ENCODE measurements around the gene TMEM131L.

TMEM131L gene

DNA sequence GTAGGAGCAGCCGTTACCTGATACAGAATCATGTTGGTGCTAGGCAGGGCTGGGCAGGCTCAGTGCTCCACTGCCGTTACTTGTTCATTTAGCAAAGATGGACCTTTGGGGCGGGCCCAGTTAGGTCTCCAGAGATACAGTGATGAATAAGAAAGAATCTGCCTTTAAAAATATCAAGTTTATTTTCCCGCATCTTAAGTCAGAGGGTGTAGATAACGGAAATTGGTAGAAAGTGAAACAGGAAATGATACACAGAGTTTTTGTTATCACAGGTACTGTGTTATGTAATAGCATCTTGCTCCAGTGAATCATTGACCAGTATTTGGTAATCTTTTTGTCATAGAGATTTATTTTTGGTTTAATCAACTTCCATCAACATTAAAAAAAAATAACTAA is 5.5 kb downstream of the TMEM131L start:
- TF ChIP-seq ZFX (IDR thresholded peaks at IDR 0.05; ENCODE audit: borderline replicate concordance) = no peak
- TF ChIP-seq, protein P1, sequence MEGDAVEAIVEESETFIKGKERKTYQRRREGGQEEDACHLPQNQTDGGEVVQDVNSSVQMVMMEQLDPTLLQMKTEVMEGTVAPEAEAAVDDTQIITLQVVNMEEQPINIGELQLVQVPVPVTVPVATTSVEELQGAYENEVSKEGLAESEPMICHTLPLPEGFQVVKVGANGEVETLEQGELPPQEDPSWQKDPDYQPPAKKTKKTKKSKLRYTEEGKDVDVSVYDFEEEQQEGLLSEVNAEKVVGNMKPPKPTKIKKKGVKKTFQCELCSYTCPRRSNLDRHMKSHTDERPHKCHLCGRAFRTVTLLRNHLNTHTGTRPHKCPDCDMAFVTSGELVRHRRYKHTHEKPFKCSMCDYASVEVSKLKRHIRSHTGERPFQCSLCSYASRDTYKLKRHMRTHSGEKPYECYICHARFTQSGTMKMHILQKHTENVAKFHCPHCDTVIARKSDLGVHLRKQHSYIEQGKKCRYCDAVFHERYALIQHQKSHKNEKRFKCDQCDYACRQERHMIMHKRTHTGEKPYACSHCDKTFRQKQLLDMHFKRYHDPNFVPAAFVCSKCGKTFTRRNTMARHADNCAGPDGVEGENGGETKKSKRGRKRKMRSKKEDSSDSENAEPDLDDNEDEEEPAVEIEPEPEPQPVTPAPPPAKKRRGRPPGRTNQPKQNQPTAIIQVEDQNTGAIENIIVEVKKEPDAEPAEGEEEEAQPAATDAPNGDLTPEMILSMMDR (IDR thresholded peaks at IDR 0.05) = no peak
- no peak overlapping the region for H3K27ac ChIP-seq

DNA sequence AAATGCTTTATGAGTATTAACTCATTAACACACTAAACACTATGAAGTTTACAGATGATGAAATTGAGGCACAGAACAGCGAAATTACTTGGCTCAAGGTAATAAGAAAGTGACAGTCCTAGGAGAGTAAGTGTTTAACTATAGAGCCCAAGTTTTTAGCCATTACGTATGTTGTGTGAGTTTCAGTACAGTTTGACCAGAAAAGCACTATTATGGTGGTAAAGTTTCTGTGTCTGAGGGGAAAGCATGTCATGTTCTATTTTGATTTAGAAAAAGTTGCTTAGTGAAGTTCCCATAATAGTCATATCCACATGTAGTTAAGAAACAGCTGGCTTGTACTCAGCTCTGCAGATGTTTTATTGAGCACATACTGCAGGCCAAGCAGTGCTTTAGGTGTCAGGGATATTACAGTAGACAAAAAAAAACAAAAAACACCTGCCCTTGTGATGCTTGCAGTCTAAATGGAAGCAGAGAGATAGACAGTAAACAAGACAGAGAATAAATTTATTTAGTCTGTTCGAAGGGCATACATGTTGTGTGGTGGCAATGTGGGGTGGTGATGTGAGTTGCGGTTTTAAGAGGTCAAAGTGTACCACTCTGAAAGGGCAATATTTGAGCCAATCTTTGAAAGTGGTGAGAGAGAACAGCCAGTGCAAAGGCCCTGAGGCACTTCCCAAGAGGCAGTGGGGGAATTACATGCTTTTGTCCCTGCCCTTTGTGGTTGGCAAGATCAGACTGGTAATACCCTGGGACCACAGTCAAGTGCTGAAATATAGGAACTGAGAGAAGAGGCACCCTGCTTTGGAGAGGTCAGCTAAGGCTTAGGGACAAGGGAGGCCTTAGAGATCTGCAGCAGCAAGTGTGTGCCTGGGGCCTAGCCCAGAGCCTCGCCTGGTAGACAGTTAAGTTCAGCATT is 6.2 kb downstream of the TMEM131L start:
- TF ChIP-seq ZFX (IDR thresholded peaks at IDR 0.05; ENCODE audit: borderline replicate concordance) = no peak
- TF ChIP-seq, protein P1 (IDR thresholded peaks at IDR 0.05) = no peak

DNA sequence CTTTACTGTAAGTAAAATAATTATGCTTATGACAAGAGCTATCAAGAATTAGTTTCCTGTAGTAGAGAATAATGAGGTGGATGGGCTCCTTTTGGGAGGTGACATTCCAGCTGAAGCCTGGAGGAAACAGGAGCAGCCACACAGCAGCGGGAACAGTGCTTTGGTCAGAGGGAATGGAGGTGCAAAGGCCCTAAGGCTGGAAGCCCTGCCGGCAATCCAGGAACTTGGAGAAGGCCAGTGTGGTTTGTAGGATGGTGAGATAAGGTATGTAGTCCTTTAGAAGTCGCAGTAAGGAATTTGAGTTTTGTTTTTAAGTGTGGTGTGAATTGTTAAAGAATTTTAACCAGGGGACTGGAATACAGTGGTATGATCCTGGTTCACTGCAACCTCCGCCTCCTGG is 8.1 kb downstream of the TMEM131L start:
- TF ChIP-seq ZFX (IDR thresholded peaks at IDR 0.05; ENCODE audit: borderline replicate concordance) = no peak

More for the DNA sequence above, 6.2 kb downstream of the TMEM131L start:
- no peak overlapping the region for H3K27ac ChIP-seq

DNA sequence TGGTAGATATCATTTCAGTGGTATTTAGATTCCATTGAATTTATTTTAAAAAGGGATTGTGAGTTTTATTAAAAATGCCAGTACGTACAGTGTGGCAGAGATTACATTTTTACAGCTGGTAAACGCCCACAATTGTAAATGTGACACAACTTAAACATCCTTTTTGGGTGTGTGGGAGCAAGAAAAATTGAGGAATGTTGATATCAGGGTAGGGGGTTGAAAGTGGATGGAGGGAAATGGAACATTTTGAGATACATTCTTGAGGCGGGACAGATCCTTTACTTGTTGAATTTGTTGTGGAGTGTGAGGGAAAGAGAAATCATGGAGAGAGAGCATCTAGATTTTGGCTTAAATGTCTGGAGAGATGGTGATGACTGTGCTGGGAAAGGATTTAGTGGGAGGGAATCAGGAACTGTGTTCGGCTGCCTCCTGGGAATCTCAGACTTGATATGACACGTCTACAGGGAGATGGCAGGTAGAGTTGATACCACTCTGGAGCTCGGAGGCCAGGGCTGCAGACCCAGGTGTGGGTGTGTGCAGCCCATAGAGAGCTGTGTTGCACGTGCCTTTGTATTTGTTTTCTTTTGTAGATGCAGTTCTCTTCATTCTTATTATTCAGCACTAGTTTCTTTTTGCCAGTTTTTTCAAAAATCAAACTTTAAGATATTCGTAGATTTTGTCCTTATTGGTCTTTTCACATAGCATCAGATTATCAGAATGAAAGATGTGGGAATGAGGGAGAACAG is 10.8 kb downstream of the TMEM131L start:
- no peak overlapping the region for H3K27ac ChIP-seq
- no peak for TF ChIP-seq ZFX (IDR thresholded peaks at IDR 0.05; ENCODE audit: borderline replicate concordance)
- TF ChIP-seq, protein P1 (IDR thresholded peaks at IDR 0.05) = no peak

More for the DNA sequence above, 8.1 kb downstream of the TMEM131L start:
- H3K27ac ChIP-seq = no peak overlapping the region

DNA sequence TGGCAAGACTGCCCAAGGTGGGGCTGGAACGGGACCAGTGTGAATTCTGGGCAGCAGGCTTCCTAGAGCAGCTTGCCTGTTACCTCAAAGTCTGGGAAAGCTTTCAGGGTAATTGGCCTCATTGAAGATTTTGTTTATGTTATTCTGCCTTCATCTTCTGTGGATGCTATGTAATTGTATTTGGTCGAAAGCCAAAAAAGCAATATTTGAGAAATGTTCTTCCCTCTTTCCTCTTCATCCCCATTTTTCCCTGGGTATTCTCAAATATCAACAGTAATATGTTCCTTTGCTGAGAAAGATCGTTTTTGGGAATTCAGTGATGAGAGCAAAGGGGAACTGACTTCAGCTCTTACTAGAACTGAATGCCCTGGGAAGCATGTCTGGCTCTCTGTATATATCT is 12.9 kb downstream of the TMEM131L start:
- H3K27ac ChIP-seq = no peak overlapping the region
- TF ChIP-seq ZFX (IDR thresholded peaks at IDR 0.05; ENCODE audit: borderline replicate concordance) = no peak
- TF ChIP-seq, protein P1 (IDR thresholded peaks at IDR 0.05) = no peak

DNA sequence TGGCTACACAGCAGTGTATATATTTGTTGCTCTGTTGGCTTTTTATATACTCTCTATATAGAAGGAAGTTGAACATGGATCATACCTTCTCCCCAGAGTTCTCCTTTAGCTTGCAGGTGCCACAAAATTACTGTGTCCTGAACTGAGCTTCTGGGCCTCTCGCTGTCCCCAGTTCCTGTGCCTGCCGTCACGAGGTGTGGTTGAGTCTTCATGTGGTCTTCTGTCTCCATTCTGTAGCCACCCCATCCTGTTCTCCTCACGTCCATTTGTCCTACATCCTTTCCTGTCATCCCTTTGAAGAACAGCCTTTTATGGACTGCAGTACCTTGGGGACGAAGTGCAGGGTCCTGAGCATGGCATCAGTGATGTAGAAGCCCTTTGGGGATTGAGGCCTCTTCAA is 14.5 kb downstream of the TMEM131L start:
- TF ChIP-seq, protein P1 (IDR thresholded peaks at IDR 0.05) = no peak
- TF ChIP-seq ZFX (IDR thresholded peaks at IDR 0.05; ENCODE audit: borderline replicate concordance) = no peak
- no peak overlapping the region for H3K27ac ChIP-seq

DNA sequence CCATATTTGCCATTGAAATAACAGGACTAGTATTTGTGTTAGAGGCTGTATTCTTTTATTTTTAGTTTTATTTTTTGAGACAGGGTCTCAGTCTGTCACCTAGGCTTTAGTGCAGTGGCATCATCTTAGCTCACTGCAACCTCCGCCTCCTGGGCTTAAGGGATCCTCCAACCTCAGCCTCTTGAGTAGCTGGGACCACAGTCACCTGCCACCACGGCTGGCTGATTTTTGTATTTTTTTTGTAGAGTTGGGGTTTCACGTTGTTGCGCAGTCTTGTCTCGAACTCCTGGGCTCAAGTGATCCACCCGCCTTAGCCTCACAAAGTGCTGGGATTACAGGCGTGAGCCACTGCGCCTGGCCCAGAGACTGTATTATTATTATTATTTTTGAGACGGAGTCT is 15.3 kb downstream of the TMEM131L start:
- TF ChIP-seq, protein P1 (IDR thresholded peaks at IDR 0.05) = no peak
- no peak for TF ChIP-seq ZFX (IDR thresholded peaks at IDR 0.05; ENCODE audit: borderline replicate concordance)
- H3K27ac ChIP-seq = no peak overlapping the region
